ENCODE results near the gene TFCP2.

- TF ChIP-seq CTCF (IDR thresholded peaks at IDR 0.05; ENCODE audit: insufficient read depth, low read length, poor library complexity, severe bottlenecking), result no peak
- TF ChIP-seq EZH2phosphoT487 (conservative IDR thresholded peaks at IDR 0.05; ENCODE audit: low read length), result no peak
Measured at GRCh38 chr12:51065530-51065929, 107.4 kb downstream of the TFCP2 start.

All from SU-DHL-6 (cell line).